ENCODE results near the gene EMP3. TPM values are rescaled to one million over a fixed set of nuclear protein-coding genes. Genes with fewer than 3 reads are reported as not detected.

EMP3 gene
- total and polyA plus RNA-seq, 9 of the 15 experiments (the other 6 are each of a cell fraction or from before 2014, with no cell fraction given): 123 to 386 (median 296) TPM

DNA sequence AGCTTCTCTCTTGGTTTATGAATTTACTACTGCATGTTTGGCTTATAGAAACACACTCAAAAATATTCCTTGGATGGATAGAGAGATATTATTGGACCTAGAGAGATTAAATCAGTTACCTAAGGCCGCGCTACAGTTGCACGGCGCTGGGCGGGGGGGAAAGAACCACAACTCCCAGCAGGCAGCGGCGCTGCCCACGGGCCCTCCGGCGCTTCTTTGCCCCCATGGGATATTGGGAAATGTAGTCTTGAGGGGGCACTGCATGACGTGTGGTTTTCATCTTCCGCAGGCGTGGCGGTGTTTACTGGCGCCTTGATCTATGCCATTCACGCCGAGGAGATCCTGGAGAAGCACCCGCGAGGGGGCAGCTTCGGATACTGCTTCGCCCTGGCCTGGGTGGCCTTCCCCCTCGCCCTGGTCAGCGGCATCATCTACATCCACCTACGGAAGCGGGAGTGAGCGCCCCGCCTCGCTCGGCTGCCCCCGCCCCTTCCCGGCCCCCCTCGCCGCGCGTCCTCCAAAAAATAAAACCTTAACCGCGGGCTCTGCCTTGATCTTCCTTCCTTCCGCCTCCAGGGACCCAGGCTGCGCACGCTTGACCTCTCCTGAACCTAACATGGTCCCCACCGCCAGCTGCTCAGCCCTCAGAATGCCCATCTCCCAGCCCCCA is 4.8 kb downstream of the EMP3 start (continued):
- peak in 1 of 2 experiments; percentile 94 for TF ChIP-seq AFF1 (IDR thresholded peaks at IDR 0.05; ENCODE audit: low read depth in 1 of 2, partially characterized antibody in 2 of 2)

GRCh38 chr19:48332351-48332661 is 7.0 kb downstream of the EMP3 start:
- intact Hi-C loops (cut with micrococcal nuclease) (loop anchor here (2.0 to 5.0 kb wide), 3 partner anchors 18 to 820 kb away; no protein-coding TSS in a partner anchor), in situ Hi-C loops (cut with MboI) (no loop called here)
- DNase-seq (ENCODE audit: extremely low read depth in 1 of 4, low spot score in 3 of 4) (no peak), FAIRE-seq (no peak), ATAC-seq (no peak)
- H3K4me2 ChIP-seq (ENCODE audit: insufficient read depth, low read length): peak overlapping the region; percentile 93
- H3K9me3 ChIP-seq (replicated peaks; ENCODE audit: control insufficient read depth, insufficient read depth, low read depth, low read length): peaks cover 5% of the 10 kb centered on the region; the same call in 1 of the 2 replicates
- peak overlapping the region; percentile 71 for H2AFZ ChIP-seq (ENCODE audit: low read depth, low read length)
- H3K27me3 ChIP-seq (ENCODE audit: control insufficient read depth in 2 of 2, insufficient read depth in 2 of 2, low read length in 2 of 2): no peaks in the 10 kb centered on the region
- H3K27ac ChIP-seq (ENCODE audit: extremely low read depth, low read depth, low read length): peak overlapping the region; percentile 91
- H3K4me3 ChIP-seq: peak overlapping the region; percentile 50
- H3K9me1 ChIP-seq (ENCODE audit: control insufficient read depth, insufficient read depth, low read length): peaks cover 5% of the 10 kb centered on the region
- peaks cover 25% of the 10 kb centered on the region for H3K79me2 ChIP-seq (ENCODE audit: control insufficient read depth, insufficient read depth, low read length)
- WGBS (ENCODE audit: insufficient coverage, low coverage, missing lambda C conversion rate): 5% methylated on average over 6 of the region's 6 CpGs
- ChIA-PET POLR2A (interaction anchor here (0.6 to 2.4 kb wide), 6 partner anchors 8 to 113 kb away, joined by 3 to 16 read pairs (median 8); partner anchors contain the start of genes EMP3 and GRWD1), CTCF (ENCODE audit: low intra/inter-chr PET ratio) (interaction anchor here (1.2 to 4.0 kb wide), 3 partner anchors 12 to 18 kb away, joined by 5 to 57 read pairs (median 5); a partner anchor contains a TSS)
- H3K36me3 ChIP-seq (ENCODE audit: control insufficient read depth, insufficient read depth, low read length): peaks cover 40% of the 10 kb centered on the region
- H3K9ac ChIP-seq (ENCODE audit: insufficient read depth in 1 of 2, low read depth in 2 of 2, low read length in 2 of 2): peak overlapping the region; percentile 62 to 88
- peaks cover 21 to 61% of the 10 kb centered on the region in 2 experiments for H3K4me1 ChIP-seq (replicated peaks in 1 of 2; ENCODE audit: control insufficient read depth in 2 of 2, insufficient read depth in 2 of 2, low read length in 2 of 2)
- TSS peak; percentile 66 for BruUV-seq (replicated peaks)
- H4K20me1 ChIP-seq (replicated peaks; ENCODE audit: control insufficient read depth, insufficient read depth, low read length): no peaks in the 10 kb centered on the region
- 0 out of 4 replicates have a peak, but pooled peaks of 1 of the 2 experiments have one; percentile 20 for TF ChIP-seq TEAD1 (CRISPR knock-in tag; IDR thresholded peaks at IDR 0.05)
- no peak for TF ChIP-seq C11orf30 (IDR thresholded peaks at IDR 0.05; ENCODE audit: low read depth)
- peak; percentile 47 for TF ChIP-seq CHD1 (IDR thresholded peaks at IDR 0.05; ENCODE audit: low read length)
- 0 out of 2 replicates have a peak, but pooled peaks have one; percentile 55 for TF ChIP-seq HMBOX1 (IDR thresholded peaks at IDR 0.05)
- TF ChIP-seq, protein P1, sequence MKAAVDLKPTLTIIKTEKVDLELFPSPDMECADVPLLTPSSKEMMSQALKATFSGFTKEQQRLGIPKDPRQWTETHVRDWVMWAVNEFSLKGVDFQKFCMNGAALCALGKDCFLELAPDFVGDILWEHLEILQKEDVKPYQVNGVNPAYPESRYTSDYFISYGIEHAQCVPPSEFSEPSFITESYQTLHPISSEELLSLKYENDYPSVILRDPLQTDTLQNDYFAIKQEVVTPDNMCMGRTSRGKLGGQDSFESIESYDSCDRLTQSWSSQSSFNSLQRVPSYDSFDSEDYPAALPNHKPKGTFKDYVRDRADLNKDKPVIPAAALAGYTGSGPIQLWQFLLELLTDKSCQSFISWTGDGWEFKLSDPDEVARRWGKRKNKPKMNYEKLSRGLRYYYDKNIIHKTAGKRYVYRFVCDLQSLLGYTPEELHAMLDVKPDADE (conservative IDR thresholded peaks at IDR 0.05; ENCODE audit: control insufficient read depth, low read depth, low read length): peak; percentile 61; the same call in 1 of the 2 replicates
- TF ChIP-seq MNT (conservative IDR thresholded peaks at IDR 0.05): no peak
- TF ChIP-seq GTF2F1 (IDR thresholded peaks at IDR 0.05; ENCODE audit: low read depth, low read length): no peak

Measured in K562 (cell line).